Thymus (tissue), 11 donors: ENCODE data around the gene PLD4. TPM values are rescaled to one million over a fixed set of nuclear protein-coding genes. Genes with fewer than 3 reads are reported as not detected.

Experiments
- DNase-seq, 9 donors: peaks; one replicate each; pipeline ENCODE4 v3.0.0-alpha.2; 2013; ENCODE audit warnings: low spot score in 9 of 9, low read depth in 6 of 9, missing footprints in 1 of 9
- H3K27ac ChIP-seq, 2 donors: one replicate each; pipeline ENCODE4 v1.5.1; 2013; ENCODE audit warnings: control low read depth in 1 of 2, low read depth in 1 of 2, low read length in 1 of 2, mild to moderate bottlenecking in 1 of 2, moderate library complexity in 1 of 2
- H3K27me3 ChIP-seq, 2 donors: one replicate each; pipeline ENCODE4 v1.5.1; 2013; ENCODE audit warnings: low read length in 1 of 2; ENCODE audit not compliant: control insufficient read depth in 2 of 2, insufficient read depth in 1 of 2
- H3K36me3 ChIP-seq, 2 donors: one replicate each; pipeline ENCODE4 v1.5.1; 2013; ENCODE audit warnings: low read length in 1 of 2, mild to moderate bottlenecking in 1 of 2, moderate library complexity in 1 of 2; ENCODE audit not compliant: control insufficient read depth in 2 of 2, insufficient read depth in 2 of 2
- H3K4me1 ChIP-seq, 2 donors: one replicate each; pipeline ENCODE4 v1.5.1; 2013; ENCODE audit warnings: low read length in 2 of 2; ENCODE audit not compliant: control insufficient read depth in 2 of 2, insufficient read depth in 2 of 2
- H3K4me3 ChIP-seq, 2 donors: one replicate each; pipeline ENCODE4 v1.5.1; 2013; ENCODE audit warnings: low read length in 2 of 2, control low read depth in 1 of 2, mild to moderate bottlenecking in 1 of 2
- H3K9me3 ChIP-seq, 2 donors: one replicate each; pipeline ENCODE4 v1.5.1; 2013; ENCODE audit warnings: low read length in 1 of 2, mild to moderate bottlenecking in 1 of 2; ENCODE audit not compliant: control insufficient read depth in 2 of 2, insufficient read depth in 1 of 2
- WGBS: extraction: QIAGEN DNeasy Blood & Tissue Kit; methylation state at CpG from one replicate; pipeline ENCODE4 v1.1.7; 2013; 5-methylcytosine and 5-hydroxymethylcytosine counted together
- polyA plus RNA-seq: library from polyadenylated mRNA; stranded (reverse); fragments of 200-250 nt; gene quantifications from one replicate; pipeline ENCODE4 v1.2.3, GENCODE V29; 2013
- total RNA-seq: library from RNA; stranded (reverse); fragments of 120-200 nt; gene quantifications from one replicate; pipeline ENCODE4 v1.2.4, GENCODE V29; 2013
- donor health status: healthy.

The PLD4 gene
- total and polyA plus RNA-seq, 2 donors, result 1.5 to 5.5 TPM

DNA sequence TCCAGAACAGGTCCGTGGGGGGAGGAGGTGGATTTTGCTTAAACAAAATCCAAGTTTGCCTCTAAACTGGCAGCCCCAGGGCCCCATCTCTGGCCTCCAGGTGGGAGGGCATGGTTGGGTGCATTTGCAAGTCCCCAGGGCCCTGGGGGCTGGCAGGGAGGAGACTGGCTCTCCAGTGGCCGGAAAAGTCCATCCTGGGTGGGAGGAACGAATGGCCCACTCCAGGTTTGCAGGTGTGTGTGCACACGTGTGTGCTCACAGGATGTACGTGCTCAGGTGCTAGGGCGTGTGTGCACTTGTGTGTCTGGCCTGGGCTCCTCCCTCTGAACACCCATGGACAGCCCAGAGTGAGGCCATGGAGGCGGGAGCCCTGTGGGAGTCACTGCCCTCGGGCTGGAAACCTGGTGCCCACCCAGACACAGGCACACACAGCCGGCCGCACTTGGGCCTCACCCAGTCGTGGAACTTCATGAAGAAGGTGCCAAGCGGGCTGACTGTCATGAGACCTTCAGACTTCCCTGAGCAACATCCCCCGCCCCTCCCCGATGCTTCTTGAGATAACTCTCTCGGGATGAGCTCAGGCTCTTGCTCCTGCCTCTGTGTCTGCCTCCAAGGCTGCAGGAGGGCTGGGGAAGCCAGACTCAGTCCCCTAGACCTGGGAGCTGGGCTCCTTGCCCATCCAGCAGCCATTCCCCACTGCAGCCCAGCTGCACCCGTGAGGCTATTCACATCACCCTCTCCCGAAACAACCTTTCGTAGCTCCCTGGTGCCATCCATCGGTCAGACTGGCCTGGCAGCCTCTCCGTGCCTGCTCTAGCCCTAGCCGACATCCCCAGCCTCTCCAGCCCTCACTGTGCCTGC lies 44.1 kb downstream of the PLD4 start:
- Histone ChIP-seq H3K4me3 (no peak overlapping the region), H3K4me1 (peaks cover 0 to 16% of the 10 kb centered on the region in 2 donors)
- DNase-seq, result no peak

DNA sequence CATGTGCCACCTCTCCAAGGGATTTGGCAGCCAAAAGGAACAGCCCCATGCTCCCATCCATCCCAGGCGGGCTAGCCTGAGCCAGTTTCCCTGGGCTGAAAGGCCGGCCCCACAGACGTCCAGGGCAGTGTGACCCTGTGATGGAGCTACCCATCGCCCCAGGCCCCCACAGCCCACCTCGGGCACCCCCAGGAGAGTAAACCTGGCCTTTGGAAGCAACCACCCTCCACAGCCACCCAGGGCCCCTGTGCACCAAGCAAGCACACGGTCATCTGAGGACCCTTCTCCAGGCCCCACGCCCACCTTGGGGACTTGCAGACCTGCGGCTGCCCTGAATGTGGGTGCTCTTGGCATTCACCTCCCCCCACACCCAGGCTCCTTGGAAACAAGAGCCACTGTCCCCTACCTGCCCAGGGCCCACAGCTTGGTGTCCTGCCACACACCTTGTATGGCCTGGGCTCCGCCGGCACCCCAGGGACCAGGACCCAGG lies 45.1 kb downstream of the PLD4 start:
- Histone ChIP-seq H3K4me1 (peaks cover 0 to 16% of the 10 kb centered on the region in 2 donors), H3K4me3 (no peak overlapping the region), H3K27ac (no peak overlapping the region), H3K27me3 (peaks cover 11 to 51% of the 10 kb centered on the region in 2 donors), H3K9me3 (no peaks in the 10 kb centered on the region), H3K36me3 (no peaks in the 10 kb centered on the region)
- no peak for DNase-seq
- WGBS, result 97% methylated on average over 10 of the region's 10 CpGs

More for the DNA sequence above, 44.1 kb downstream of the PLD4 start:
- no peaks in the 10 kb centered on the region for H3K36me3 ChIP-seq
- H3K27me3 ChIP-seq, result peaks cover 11 to 46% of the 10 kb centered on the region in 2 donors
- 86% methylated on average over 21 of the region's 21 CpGs for WGBS
- H3K9me3 ChIP-seq, result no peaks in the 10 kb centered on the region
- H3K27ac ChIP-seq, result no peak overlapping the region

DNA sequence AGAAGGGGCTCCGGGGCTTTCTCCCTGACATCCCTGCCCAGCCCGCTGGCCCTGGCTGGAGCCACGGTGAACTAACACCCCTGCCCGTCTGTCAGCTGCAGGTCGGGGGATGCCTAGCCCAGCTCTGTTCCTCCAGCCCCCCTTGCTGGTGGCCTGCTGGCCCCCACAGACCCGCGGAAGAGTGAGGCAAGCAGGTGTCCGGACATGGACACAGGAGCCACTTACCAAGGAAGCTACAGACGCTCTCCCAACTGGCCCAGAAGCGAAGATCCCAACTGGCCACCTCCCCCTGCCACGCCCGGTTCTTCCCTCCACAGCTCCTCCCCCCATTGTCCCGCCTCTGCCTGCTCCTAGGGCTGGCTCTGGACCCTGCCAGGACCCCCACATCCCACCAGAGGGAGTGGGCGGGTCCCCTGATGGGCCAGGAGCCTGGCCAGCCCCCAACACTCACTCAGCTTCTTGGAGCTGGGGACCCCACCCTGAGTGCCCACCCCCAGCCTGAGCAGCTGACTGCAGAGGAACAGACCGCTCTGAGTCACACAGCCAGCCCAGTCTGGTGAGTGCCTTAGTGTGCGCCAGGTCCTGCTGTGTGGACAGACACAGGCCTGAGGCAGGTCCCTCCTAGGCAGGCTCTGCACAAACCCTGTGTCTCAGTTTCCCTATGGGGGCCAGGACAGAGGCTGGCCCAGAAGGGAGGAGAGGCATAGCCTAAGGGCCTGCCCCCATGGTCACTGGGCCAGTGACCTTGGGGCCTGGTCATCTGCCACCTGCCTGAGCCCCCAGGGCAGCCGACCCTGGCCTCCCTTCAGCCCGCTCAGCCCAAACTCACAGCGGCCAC lies 45.8 kb downstream of the PLD4 start:
- Histone ChIP-seq H3K27ac (no peak overlapping the region), H3K9me3 (no peaks in the 10 kb centered on the region), H3K4me3 (no peak overlapping the region), H3K4me1 (peaks cover 0 to 18% of the 10 kb centered on the region in 2 donors), H3K36me3 (no peaks in the 10 kb centered on the region), H3K27me3 (peaks cover 11 to 56% of the 10 kb centered on the region in 2 donors)
- DNase-seq, result no peak
- 94% methylated on average over 19 of the region's 19 CpGs for WGBS

DNA sequence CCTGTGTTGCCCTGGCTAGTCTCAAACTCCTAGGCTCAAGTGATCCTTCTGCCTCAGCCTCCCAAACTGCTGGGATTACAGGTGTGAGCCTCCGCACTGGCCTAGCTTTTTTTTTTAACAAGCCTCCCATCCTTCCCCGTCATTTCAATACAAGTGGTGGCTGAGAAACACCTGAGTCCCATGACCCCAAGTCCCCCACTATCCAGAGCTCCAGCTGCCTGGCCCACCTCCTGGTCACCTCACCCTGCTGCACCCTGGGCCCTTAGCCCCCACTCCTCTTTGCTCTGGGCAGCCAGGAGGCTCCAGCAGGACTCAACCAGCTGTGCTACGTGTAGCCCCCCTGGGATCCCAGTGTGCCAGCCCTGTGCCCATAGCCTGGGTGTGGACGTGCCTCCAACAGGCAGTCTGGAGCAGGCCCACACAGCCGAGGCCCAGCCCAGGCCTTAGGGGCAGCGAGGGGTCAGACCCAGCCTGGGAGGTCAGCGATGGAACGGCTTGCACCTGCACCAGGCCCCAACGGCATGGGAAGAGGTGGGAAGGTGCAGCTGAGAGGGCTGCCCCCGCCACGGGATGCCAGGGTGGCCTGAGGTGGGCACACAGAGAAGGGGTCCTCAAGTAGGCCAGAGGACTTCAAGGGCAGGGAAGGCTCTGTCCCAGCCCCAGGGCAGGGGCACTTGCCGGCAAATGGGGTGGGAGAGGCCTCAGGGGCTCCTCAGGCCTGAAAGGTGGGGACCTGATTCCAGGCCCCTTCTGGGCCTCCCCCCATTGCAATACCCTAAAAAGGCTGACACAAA lies 47.0 kb downstream of the PLD4 start:
- Histone ChIP-seq H3K9me3 (no peaks in the 10 kb centered on the region), H3K4me1 (peaks cover 0 to 21% of the 10 kb centered on the region in 2 donors), H3K36me3 (no peaks in the 10 kb centered on the region), H3K27me3 (peaks cover 12 to 54% of the 10 kb centered on the region in 2 donors), H3K27ac (no peak overlapping the region), H3K4me3 (no peak overlapping the region)
- 96% methylated on average over 12 of the region's 12 CpGs for WGBS
- DNase-seq, result no peak

DNA sequence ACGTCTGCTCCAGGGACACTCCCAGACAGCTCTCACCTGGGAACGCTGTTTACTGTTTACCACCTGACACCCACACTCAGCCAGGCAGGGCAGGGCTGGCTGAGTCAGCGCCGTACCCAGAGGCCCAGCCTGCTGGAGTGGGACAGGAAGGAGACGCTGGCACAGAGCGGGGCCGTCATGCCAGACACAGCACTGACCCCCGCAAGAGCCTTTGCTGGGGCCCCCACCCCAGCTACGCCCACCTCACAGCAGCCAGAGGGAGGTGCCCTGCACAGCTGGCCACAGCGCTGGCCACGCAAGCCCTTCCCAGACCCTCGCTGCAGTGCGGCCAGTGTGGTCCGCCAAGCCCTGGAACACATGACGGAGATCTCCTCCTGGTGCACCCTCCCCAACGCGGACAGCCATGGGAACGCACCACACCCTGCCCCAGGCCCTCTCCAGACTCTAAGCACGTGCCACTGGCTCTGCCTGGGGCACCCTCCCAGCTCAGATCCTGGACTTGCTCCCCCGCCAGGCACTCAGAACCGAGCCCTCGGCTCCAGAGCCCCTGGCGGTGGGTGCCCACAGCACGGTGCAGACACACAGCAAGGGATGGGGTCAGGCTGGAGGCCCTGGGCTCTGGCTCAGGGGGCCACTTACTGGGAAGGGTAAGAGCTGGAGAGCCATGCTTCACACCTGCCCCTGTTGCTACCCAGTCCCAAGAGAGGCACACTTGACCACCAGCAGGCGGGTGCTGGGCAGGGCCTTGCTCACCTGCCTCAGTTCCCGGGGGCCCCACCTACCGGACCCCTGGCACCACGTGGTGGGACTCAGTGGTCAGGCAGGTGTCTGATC lies 47.8 kb downstream of the PLD4 start:
- no peak for DNase-seq

DNA sequence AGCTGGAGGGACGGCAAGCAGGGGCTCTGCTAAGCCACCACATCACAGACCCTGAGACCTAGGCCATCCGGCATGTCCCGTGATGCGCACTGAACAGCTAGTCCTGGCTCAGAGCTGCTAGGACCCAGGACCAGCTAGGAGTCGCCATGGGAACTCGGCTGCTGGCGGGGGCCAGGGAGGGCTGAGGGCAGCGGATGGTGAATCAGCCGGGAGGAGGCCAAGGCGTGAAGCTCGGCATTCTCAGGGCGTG lies 48.4 kb downstream of the PLD4 start:
- DNase-seq, result no peak
- no peak overlapping the region for H3K27ac ChIP-seq
- 89% methylated on average over 12 of the region's 12 CpGs for WGBS
- H3K9me3 ChIP-seq, result peaks cover 0 to 6% of the 10 kb centered on the region in 2 donors
- H3K36me3 ChIP-seq, result no peaks in the 10 kb centered on the region
- H3K27me3 ChIP-seq, result peaks cover 19 to 54% of the 10 kb centered on the region in 2 donors
- H3K4me3 ChIP-seq, result no peak overlapping the region
- peaks cover 4 to 17% of the 10 kb centered on the region in 2 donors for H3K4me1 ChIP-seq

More for the DNA sequence above, 47.8 kb downstream of the PLD4 start:
- no peaks in the 10 kb centered on the region for H3K36me3 ChIP-seq
- no peak overlapping the region for H3K4me3 ChIP-seq
- H3K9me3 ChIP-seq, result peaks cover 0 to 5% of the 10 kb centered on the region in 2 donors
- peaks cover 2 to 19% of the 10 kb centered on the region in 2 donors for H3K4me1 ChIP-seq
- WGBS, result 92% methylated on average over 28 of the region's 28 CpGs
- H3K27ac ChIP-seq, result no peak overlapping the region
- H3K27me3 ChIP-seq, result peaks cover 18 to 54% of the 10 kb centered on the region in 2 donors

DNA sequence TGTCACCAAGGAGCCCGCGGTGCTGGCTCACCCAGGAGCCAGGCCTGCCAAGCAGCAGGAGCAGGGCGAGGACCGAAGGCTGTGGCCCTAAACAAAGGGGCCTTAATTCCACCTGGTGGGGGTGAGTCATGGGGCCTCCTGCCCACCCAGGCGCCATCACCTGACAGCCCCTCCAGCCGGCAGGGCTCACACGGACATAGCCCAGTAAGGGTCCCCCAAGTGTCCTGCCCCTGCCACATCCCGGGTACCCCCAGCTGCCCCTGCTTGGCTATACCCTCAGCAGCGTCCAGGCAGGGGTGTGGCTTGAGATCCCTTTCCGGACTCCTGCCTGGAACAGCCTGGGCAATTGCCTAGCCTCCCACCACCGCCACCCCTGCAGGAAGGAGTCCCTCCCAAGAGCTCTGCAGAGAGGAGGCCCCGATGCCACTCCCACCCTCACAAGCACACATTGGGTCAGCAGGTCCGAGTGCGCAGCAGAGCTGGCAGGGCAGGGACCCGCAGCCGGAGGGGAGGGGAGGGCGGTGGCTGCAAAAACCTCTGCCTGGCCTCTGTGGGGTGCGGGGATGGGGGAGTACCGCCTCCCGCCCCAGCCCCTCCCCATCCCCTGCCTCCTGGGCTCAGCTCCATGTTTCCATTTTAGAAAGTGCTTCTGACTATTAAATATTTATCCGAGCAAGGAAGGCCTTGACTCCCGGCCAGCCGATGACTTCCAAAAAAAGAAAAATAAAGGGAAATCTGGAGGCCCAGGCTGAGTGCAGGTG lies 48.9 kb downstream of the PLD4 start:
- Histone ChIP-seq H3K4me1 (peaks cover 4 to 14% of the 10 kb centered on the region in 2 donors), H3K36me3 (no peaks in the 10 kb centered on the region), H3K27ac (peak overlapping the region in 1 of 2 donors; percentile 1), H3K27me3 (peaks cover 23 to 52% of the 10 kb centered on the region in 2 donors), H3K4me3 (no peak overlapping the region), H3K9me3 (peaks cover 0 to 6% of the 10 kb centered on the region in 2 donors)
- WGBS, result 88% methylated on average over 23 of the region's 23 CpGs
- DNase-seq, result no peak
